ENCODE results near the gene TBC1D22B. TPM values are rescaled to one million over a fixed set of nuclear protein-coding genes. Genes with fewer than 3 reads are reported as not detected.

Gene TBC1D22B
- total RNA-seq, 1 experiment from 2014 or later = 11.8 TPM

DNA sequence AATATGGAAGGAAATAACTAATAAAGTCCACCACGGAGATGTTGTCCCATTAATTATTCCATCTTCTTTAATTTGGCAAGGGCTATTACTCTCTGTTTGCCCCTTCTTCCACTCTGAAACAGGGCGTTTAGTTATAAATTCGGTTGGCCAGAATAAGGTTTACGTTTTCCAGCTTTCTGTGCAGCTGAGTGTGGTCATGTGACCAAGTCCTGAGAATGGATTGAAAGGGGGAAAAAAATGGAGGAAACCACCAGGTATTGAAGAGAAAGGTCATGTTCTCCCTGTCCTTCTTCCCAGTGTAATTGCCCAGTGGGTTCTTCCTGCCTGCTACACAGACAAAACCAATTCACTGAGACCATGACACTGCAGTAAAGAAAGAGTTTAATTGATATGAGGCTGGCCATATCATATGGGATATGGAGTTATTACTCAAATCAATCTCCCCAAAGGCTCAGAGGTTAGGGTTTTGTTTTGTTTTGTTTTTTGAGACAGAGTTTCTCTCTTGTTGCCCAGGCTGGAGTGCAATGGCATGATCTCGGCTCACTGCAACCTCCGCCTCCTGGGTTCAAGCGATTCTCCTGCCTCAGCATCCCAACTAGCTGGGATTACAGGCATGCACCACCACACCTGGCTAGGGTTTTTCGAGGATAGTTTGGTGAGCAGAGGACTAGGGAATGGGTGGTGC is 14.3 kb upstream of the TBC1D22B start:
- Mint-ChIP-seq H3K9me3 (ENCODE audit: unreplicated experiment) (peaks cover 20% of the 10 kb centered on the region), H3K27me3 (ENCODE audit: insufficient read depth, unreplicated experiment) (no peaks in the 10 kb centered on the region), H3K4me3 (ENCODE audit: unreplicated experiment) (peak overlapping the region; percentile 68), H3K4me1 (ENCODE audit: low read depth, unreplicated experiment) (peaks cover 33% of the 10 kb centered on the region), H3K27ac (ENCODE audit: unreplicated experiment) (peak overlapping the region; percentile 96), H3K36me3 (ENCODE audit: insufficient read depth, unreplicated experiment) (peaks cover 10% of the 10 kb centered on the region)
- CTCF ChIA-PET = no interaction called here
- no peak for DNase-seq
- Histone ChIP-seq H3K4me3 (ENCODE audit: low read depth, low read length) (no peak overlapping the region), H3K9me3 (no peaks in the 10 kb centered on the region), H3K4me1 (peaks cover 44% of the 10 kb centered on the region), H3K27me3 (replicated peaks; ENCODE audit: control insufficient read depth, insufficient read depth, low read length) (no peaks in the 10 kb centered on the region), H3K36me3 (ENCODE audit: control insufficient read depth, insufficient read depth, low read length) (no peaks in the 10 kb centered on the region)
- intact Hi-C loops (cut with micrococcal nuclease; ENCODE audit: unreplicated experiment) = no loop called here
- TF ChIP-seq, protein P1, sequence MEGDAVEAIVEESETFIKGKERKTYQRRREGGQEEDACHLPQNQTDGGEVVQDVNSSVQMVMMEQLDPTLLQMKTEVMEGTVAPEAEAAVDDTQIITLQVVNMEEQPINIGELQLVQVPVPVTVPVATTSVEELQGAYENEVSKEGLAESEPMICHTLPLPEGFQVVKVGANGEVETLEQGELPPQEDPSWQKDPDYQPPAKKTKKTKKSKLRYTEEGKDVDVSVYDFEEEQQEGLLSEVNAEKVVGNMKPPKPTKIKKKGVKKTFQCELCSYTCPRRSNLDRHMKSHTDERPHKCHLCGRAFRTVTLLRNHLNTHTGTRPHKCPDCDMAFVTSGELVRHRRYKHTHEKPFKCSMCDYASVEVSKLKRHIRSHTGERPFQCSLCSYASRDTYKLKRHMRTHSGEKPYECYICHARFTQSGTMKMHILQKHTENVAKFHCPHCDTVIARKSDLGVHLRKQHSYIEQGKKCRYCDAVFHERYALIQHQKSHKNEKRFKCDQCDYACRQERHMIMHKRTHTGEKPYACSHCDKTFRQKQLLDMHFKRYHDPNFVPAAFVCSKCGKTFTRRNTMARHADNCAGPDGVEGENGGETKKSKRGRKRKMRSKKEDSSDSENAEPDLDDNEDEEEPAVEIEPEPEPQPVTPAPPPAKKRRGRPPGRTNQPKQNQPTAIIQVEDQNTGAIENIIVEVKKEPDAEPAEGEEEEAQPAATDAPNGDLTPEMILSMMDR (IDR thresholded peaks at IDR 0.05; ENCODE audit: insufficient read depth in 1 of 2, low read depth in 1 of 2, low read length in 1 of 2, severe bottlenecking in 1 of 2, unreplicated experiment in 1 of 2) = no peak
- POLR2A ChIA-PET = interaction anchor here (2.1 kb wide), 1 partner anchor 14 kb away, joined by 13 read pairs; the partner anchor contains the start of genes TBC1D22B and TMEM217
- BruUV-seq (replicated peaks) = no TSS peak

DNA sequence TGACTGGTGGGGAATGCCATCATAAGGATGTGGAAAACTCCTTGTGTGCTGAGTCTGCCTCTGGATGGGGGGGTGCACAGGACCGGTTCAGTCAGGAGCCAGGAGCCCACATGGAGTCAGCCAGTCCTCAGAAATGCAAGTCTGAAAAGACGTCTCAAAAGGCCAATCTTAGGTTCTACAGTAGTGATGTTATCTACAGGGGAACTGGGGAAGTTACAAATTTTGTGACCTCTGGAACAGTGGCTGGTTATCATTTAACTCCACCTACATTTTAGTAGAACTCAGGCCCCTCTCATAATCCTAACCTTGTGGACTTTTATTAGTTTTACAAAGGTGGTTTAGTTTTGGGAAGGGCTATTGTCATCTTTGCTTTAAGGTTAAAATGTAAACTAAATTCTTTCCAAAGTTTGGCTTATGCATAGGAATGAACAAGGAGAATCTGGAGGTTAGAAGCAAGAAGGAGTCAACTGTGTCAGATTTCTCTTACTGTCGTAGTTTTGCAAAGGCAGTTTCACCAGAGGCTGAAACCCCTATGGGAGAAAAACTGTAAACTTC is 13.7 kb upstream of the TBC1D22B start:
- H3K9me3 Mint-ChIP-seq (ENCODE audit: unreplicated experiment) = peaks cover 26% of the 10 kb centered on the region
- Histone ChIP-seq H3K4me3 (ENCODE audit: low read depth, low read length) (no peak overlapping the region), H3K36me3 (ENCODE audit: control insufficient read depth, insufficient read depth, low read length) (no peaks in the 10 kb centered on the region), H3K9me3 (no peaks in the 10 kb centered on the region), H3K27me3 (replicated peaks; ENCODE audit: control insufficient read depth, insufficient read depth, low read length) (no peaks in the 10 kb centered on the region), H3K4me1 (peaks cover 44% of the 10 kb centered on the region)
- H3K4me1 Mint-ChIP-seq (ENCODE audit: low read depth, unreplicated experiment) = peaks cover 33% of the 10 kb centered on the region
- no peak overlapping the region for H3K4me3 Mint-ChIP-seq (ENCODE audit: unreplicated experiment)
- peak overlapping the region; percentile 60 for H3K27ac Mint-ChIP-seq (ENCODE audit: unreplicated experiment)
- ChIA-PET POLR2A (no interaction called here), CTCF (no interaction called here)
- H3K27me3 Mint-ChIP-seq (ENCODE audit: insufficient read depth, unreplicated experiment) = no peaks in the 10 kb centered on the region
- TF ChIP-seq, protein P1 (IDR thresholded peaks at IDR 0.05; ENCODE audit: insufficient read depth in 1 of 2, low read depth in 1 of 2, low read length in 1 of 2, severe bottlenecking in 1 of 2, unreplicated experiment in 1 of 2) = no peak
- peaks cover 10% of the 10 kb centered on the region for H3K36me3 Mint-ChIP-seq (ENCODE audit: insufficient read depth, unreplicated experiment)
- intact Hi-C loops (cut with micrococcal nuclease; ENCODE audit: unreplicated experiment) = loop anchor here (1.0 kb wide), 1 partner anchor 22 kb away; no protein-coding TSS in a partner anchor
- DNase-seq = peak in 1 of 2 experiments; percentile 18
- no TSS peak for BruUV-seq (replicated peaks)

DNA sequence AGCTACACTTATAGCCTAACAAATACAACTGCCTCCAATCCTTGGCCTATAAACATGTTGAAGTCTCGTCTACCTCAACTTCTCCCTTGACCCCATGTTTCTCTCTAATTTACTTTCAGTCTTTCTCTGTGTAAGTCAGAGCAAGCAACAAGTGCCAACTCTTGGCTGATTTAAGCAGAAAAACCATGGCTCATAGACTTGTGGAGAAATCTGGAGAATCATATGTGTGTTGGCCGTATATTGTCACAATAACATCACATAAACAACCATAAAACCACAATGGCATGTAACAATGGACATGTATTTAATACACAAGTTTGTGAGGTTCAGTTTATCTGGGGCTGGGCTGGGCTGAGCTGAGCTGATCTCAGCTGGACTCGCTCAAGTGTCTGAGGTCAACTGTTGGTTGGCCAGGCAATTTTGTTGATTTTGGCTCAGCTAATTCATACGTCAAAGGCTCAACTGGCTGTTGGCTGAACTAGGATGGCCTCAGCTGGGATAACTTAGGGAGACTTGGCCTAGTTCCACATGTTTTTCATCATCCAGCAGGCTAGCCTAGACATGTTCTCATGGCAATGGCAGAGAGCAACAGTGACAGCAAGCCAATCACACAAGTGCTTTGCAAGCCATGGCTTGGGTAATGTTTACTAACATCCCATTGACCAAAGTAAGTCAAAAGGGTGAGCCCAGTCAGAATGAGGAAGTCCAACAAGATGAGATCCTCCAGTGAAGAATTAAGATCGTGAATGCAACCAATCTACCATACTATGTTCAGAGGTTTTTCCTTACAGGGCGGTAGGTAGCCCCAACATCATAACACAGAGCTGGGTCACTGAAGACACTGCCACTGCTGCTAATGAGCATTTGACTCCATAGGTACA is 12.9 kb upstream of the TBC1D22B start:
- no peak overlapping the region for H3K4me3 Mint-ChIP-seq (ENCODE audit: unreplicated experiment)
- no TSS peak for BruUV-seq (replicated peaks)
- Histone ChIP-seq H3K9me3 (no peaks in the 10 kb centered on the region), H3K4me3 (ENCODE audit: low read depth, low read length) (no peak overlapping the region), H3K4me1 (peaks cover 44% of the 10 kb centered on the region), H3K36me3 (ENCODE audit: control insufficient read depth, insufficient read depth, low read length) (no peaks in the 10 kb centered on the region), H3K27me3 (replicated peaks; ENCODE audit: control insufficient read depth, insufficient read depth, low read length) (no peaks in the 10 kb centered on the region)
- peaks cover 10% of the 10 kb centered on the region for H3K36me3 Mint-ChIP-seq (ENCODE audit: insufficient read depth, unreplicated experiment)
- intact Hi-C loops (cut with micrococcal nuclease; ENCODE audit: unreplicated experiment) = loop anchor here (1.0 kb wide), 1 partner anchor 22 kb away; no protein-coding TSS in a partner anchor
- peaks cover 33% of the 10 kb centered on the region for H3K4me1 Mint-ChIP-seq (ENCODE audit: low read depth, unreplicated experiment)
- POLR2A ChIA-PET = interaction anchor here (0.6 to 0.8 kb wide), 2 partner anchors 13 to 22 kb away, joined by 3 to 4 read pairs; partner anchors contain the start of gene TBC1D22B
- H3K9me3 Mint-ChIP-seq (ENCODE audit: unreplicated experiment) = peaks cover 26% of the 10 kb centered on the region
- no peaks in the 10 kb centered on the region for H3K27me3 Mint-ChIP-seq (ENCODE audit: insufficient read depth, unreplicated experiment)
- CTCF ChIA-PET = no interaction called here
- peak overlapping the region; percentile 60 for H3K27ac Mint-ChIP-seq (ENCODE audit: unreplicated experiment)
- peak; percentile 21 to 52 for DNase-seq
- TF ChIP-seq, protein P1 (IDR thresholded peaks at IDR 0.05; ENCODE audit: insufficient read depth in 1 of 2, low read depth in 1 of 2, low read length in 1 of 2, severe bottlenecking in 1 of 2, unreplicated experiment in 1 of 2) = no peak

All from Caco-2 (cell line).